Lower leg skin (tissue), 4 donors: ENCODE results near the gene MACF1. TPM values are rescaled to one million over a fixed set of nuclear protein-coding genes. Genes with fewer than 3 reads are reported as not detected.

Experiments used
- DNase-seq, 2 donors: peaks; one replicate each; pipeline ENCODE4 v3.0.0-alpha.2; 2019; ENCODE audit warnings: low spot score in 2 of 2
- H3K4me3 ChIP-seq: fragments of 200-600 bp; sonication (generic); 2 replicates; pipeline ENCODE4 v1.5.1; 2017; ENCODE audit warnings: mild to moderate bottlenecking, low read depth; ENCODE audit not compliant: poor library complexity, severe bottlenecking
- POLR2A ChIP-seq, 2 donors: fragments of 450-650 bp; IDR thresholded peaks; one replicate each; pipeline ENCODE4 v1.6.1; 2016 to 2017; ENCODE audit warnings: antibody characterized with exemption in 2 of 2, mild to moderate bottlenecking in 1 of 2, moderate library complexity in 1 of 2
- WGBS, 2 donors: methylation state at CpG; one replicate each; pipeline ENCODE4 v1.1.5; 2018; 5-methylcytosine and 5-hydroxymethylcytosine counted together
- intact Hi-C: fragments of 100-400 bp; cut with DNase I; formaldehyde crosslinking; loops from one replicate; pipeline ENCODE4 v1.15.0; 2023; ENCODE audit warnings: low total_unique reads
- total RNA-seq, 4 donors: library from RNA; depleted of rRNA; stranded (reverse); fragments of >200 nt; gene quantifications; one replicate each; pipeline ENCODE4 v1.1.0, GENCODE V29; 2016
- TF ChIP-seq, protein P1 (sequence below), 3 donors: fragments of 450-650 bp; IDR thresholded peaks; one replicate each; pipeline ENCODE4 v1.5.1; 2016; ENCODE audit warnings: antibody characterized with exemption in 3 of 3, mild to moderate bottlenecking in 3 of 3, moderate library complexity in 2 of 3

MACF1 gene
- total RNA-seq, 4 donors from 2014 or later: 427 to 686 (median 463) TPM

DNA sequence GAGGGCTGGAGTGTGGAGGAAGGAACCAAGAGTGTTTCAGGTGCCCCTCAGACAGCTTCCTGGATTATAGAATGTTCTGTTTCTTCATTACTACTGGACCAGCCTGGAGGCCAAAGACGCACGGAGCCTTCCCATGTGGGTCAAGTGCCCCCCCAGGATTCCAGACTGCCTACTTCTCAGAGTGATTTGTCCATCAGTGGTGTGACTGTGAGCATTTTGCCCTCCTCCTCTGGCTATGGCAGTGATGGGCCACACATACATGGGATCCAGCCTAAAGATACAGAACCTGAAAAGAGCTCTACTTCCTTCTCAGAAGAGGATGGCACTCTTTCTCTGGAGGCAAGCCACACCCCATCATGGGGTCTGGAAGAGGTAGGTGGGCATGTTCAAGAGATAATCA lies 64.9 kb downstream of the MACF1 start:
- intact Hi-C loops: no loop called here
- no peak for TF ChIP-seq POLR2A (IDR thresholded peaks at IDR 0.05)
- TF ChIP-seq, protein P1, sequence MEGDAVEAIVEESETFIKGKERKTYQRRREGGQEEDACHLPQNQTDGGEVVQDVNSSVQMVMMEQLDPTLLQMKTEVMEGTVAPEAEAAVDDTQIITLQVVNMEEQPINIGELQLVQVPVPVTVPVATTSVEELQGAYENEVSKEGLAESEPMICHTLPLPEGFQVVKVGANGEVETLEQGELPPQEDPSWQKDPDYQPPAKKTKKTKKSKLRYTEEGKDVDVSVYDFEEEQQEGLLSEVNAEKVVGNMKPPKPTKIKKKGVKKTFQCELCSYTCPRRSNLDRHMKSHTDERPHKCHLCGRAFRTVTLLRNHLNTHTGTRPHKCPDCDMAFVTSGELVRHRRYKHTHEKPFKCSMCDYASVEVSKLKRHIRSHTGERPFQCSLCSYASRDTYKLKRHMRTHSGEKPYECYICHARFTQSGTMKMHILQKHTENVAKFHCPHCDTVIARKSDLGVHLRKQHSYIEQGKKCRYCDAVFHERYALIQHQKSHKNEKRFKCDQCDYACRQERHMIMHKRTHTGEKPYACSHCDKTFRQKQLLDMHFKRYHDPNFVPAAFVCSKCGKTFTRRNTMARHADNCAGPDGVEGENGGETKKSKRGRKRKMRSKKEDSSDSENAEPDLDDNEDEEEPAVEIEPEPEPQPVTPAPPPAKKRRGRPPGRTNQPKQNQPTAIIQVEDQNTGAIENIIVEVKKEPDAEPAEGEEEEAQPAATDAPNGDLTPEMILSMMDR (IDR thresholded peaks at IDR 0.05): no peak

DNA sequence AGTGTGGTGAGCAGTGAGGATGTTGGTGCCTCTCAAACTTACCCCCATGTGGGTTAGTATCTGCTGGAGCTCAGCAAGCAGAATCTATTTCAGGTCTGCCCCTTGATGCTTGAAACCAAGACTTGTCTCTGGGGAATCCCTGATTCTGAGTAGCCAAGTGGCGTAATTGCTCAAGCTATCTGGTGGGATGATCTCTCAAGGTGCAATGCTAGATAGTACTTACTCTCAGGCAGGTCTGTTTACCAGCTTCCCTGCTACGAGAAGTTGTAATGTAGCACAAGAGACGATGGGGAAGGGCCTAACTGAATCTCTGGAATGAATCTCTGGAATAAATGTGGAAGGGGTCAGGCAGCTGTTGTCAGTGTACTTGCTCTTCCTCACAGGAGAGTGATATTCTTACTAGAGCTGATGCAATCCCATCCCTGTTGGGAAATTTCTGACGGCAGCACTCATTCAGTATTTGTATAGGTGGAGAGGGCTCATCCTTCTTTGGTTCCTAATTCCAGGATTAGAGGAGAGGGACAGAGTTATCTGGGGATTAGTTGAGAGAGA lies 65.4 kb downstream of the MACF1 start:
- intact Hi-C loops: no loop called here
- no peak overlapping the region for H3K4me3 ChIP-seq
- WGBS, 2 donors: 35 to 40% methylated on average over 4 of the region's 4 CpGs
- DNase-seq: no peak
- no peak for TF ChIP-seq POLR2A (IDR thresholded peaks at IDR 0.05)
- TF ChIP-seq, protein P1 (IDR thresholded peaks at IDR 0.05): no peak

More for the DNA sequence above, 64.9 kb downstream of the MACF1 start:
- 25 to 45% methylated on average over 2 of the region's 2 CpGs for WGBS, 2 donors
- no peak for DNase-seq
- no peak overlapping the region for H3K4me3 ChIP-seq

DNA sequence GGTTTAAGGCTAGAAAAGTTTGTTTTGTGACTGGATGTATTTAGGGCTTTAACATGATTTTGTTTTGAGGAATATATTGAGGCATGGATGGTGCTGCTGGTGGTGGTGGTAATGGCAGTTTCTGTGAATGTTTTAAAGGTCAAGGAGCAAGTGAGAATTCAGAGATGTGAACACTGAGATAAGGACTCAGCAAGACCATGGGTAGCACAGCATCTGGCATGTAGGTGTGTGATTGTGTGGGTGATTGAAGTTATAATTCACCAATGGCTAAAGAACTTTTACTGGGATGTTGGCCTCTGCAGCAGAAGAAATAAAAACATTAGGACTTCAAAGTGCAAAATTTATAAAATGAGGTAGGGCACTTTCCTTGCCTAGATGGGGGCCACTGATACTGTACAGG lies 65.9 kb downstream of the MACF1 start:
- intact Hi-C loops: no loop called here
- TF ChIP-seq, protein P1 (IDR thresholded peaks at IDR 0.05): no peak
- TF ChIP-seq POLR2A (IDR thresholded peaks at IDR 0.05): no peak
- no peak overlapping the region for H3K4me3 ChIP-seq
- DNase-seq: no peak

DNA sequence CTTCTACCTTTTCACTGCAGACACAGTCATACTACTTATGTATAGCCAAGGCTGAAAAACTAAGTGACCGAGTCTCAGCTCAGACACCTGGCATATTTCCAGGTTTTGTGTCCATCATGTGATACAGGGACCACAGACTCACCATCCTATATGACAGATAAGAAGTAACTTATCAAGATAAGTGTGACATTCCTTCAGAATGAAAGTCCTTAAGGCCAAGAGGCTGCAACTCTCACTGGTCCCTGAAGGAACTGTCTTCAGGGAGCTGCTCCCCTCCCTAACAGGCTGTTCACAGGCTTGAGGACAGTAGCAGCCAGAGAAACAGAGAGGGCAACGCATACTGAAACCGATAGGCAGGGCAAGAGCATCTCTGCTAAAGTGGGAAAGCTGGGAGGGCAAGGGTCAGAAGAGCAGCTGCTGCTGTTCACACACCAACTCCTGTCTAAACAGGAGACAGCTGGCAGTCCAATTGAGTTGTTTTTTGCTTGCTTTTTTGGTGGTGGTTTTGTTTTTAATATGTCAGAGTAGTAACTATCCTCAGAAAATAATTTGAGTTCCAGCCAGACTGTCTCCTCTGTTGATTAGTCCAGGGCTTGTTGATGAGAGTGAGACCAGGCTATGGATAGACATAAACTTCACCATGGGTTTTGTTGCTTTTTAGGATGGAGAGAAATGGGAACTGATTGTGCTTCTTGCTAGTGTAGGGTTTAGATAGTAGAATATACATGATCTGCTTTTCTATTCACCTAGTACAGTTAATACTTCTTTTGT lies 67.7 kb downstream of the MACF1 start:
- intact Hi-C loops: no loop called here
- H3K4me3 ChIP-seq: no peak overlapping the region
- DNase-seq: no peak
- WGBS, 2 donors: 37 to 48% methylated on average over 3 of the region's 3 CpGs
- TF ChIP-seq, protein P1 (IDR thresholded peaks at IDR 0.05): no peak
- no peak for TF ChIP-seq POLR2A (IDR thresholded peaks at IDR 0.05)

DNA sequence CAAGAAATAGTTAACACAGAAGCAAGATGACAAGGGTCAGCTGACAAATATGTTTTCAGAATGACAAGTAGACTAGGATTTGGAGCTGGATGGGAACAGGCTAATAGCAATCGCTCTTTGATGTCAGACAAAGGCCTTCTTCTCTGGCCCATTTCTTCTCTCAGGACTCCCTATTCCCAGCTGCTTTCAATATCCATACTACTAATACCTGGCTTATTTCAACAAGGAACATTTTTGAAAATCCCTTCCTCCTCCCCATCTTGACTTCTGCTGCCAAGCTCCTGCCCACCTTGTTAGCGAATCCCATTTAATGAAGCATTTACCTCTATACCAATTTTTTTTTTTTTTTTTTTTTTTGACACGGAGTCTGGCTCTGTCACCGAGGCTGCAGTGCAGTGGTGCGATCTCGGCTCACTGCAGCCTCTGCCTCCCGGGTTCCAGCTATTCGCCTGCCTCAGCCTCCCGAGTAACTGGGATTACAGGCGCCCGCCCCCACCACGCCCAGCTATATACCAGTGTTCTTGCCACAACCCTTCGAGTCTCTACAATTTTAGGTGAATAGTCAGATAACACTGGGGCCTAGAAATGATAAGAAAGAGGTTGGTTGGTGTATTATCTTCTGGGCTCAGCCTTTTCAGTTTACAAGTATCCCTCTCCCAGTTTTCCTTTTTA lies 68.4 kb downstream of the MACF1 start:
- no peak overlapping the region for H3K4me3 ChIP-seq
- TF ChIP-seq POLR2A (IDR thresholded peaks at IDR 0.05): no peak
- TF ChIP-seq, protein P1 (IDR thresholded peaks at IDR 0.05): no peak
- intact Hi-C loops: no loop called here
- WGBS, 2 donors: 76 to 77% methylated on average over 13 of the region's 13 CpGs
- no peak for DNase-seq
